ENCODE data around the gene FAM181A.

FAM181A gene

DNA sequence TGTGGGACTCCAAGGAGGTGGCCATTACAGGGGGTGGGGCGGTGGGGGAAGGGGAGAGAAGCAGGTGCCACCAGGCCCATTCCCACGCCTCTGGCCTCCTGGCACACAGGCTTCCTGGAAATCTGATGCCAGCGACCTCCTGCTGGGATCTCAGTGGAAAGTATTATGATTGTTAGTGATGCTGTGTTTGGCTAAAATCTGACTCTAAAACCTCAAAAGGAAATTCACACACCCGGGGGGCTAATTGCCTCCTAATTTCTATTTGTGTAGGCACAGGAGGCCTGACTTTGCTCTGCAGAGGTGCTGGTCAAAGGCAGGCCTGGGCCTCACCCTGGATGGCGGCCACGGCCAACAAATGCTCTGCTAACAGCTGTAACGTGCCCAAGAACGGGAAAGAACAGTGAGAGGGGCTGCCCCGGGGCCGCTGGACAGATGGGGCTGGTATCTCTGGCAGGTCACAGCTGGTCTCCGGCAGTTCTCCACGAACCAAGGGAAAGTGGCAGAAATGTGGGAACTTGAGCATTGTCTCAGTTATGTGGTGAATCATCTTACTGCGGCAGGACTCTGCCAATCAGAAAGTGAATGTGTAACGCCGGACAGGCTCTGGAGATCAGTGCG is 14.3 kb downstream of the FAM181A start:
- H3K9me3 ChIP-seq (ENCODE audit: insufficient read depth, low read depth, low read length): peaks cover 4% of the 10 kb centered on the region

DNA sequence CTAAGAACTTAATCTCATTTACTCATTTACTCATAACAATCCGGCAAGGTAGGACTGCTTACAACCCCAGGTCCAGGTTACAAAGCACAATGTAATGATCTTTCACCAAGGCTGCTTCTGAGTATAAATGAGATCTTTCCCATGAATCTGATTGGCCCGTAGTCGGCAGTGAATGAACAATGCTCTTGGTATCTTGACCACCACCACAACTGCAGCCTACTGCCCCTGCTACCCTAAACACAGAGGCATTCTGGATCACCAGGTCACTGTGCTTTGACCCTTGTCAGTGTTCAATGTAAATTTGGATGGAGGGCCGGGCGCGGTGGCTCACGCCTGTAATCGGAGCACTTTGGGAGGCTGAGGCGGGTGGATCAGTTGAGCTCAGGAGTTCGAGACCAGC is 15.9 kb downstream of the FAM181A start:
- no peak overlapping the region for H2BK120ac ChIP-seq (ENCODE audit: insufficient read depth, low read length, poor library complexity)
- peaks cover 9% of the 10 kb centered on the region for H3K9me3 ChIP-seq (ENCODE audit: insufficient read depth, low read depth, low read length)

More for the DNA sequence above, 14.3 kb downstream of the FAM181A start:
- H2AK5ac ChIP-seq (ENCODE audit: low read length): no peak overlapping the region
- no peak overlapping the region for H3K4ac ChIP-seq (ENCODE audit: low read depth, low read length)
- H3K18ac ChIP-seq (ENCODE audit: low read length): no peak overlapping the region
- H3K27me3 ChIP-seq (ENCODE audit: insufficient read depth, low read length): peaks cover 8% of the 10 kb centered on the region
- H2AFZ ChIP-seq (ENCODE audit: insufficient read depth, low read length, poor library complexity): no peak overlapping the region
- H3K9ac ChIP-seq (ENCODE audit: low read length): no peak overlapping the region
- DNase-seq: peak in 1 of 2 donors; percentile 25
- no peak overlapping the region for H3K27ac ChIP-seq (ENCODE audit: low read depth, low read length)
- no peak overlapping the region for H3K4me3 ChIP-seq (ENCODE audit: low read depth, low read length)
- no peaks in the 10 kb centered on the region for H3K79me1 ChIP-seq (ENCODE audit: low read length)
- no peaks in the 10 kb centered on the region for H3K79me2 ChIP-seq (ENCODE audit: control insufficient read depth, insufficient read depth, low read length, poor library complexity)
- no peak overlapping the region for H2BK120ac ChIP-seq (ENCODE audit: insufficient read depth, low read length, poor library complexity)
- no peak overlapping the region for H2BK12ac ChIP-seq (ENCODE audit: low read length)
- H3K4me2 ChIP-seq (ENCODE audit: low read length): no peak overlapping the region
- H3K23ac ChIP-seq (ENCODE audit: low read length): no peak overlapping the region
- H4K8ac ChIP-seq (ENCODE audit: low read depth, low read length): no peak overlapping the region
- WGBS (ENCODE audit: extremely low coverage, insufficient coverage, insufficient read length): no CpG with 5 or more reads among the region's 16 CpGs
- no peak overlapping the region for H4K91ac ChIP-seq (ENCODE audit: low read depth, low read length)
- H3K4me1 ChIP-seq (ENCODE audit: control insufficient read depth in 1 of 2, insufficient read depth in 2 of 2, low read length in 2 of 2): peaks cover 8 to 14% of the 10 kb centered on the region in 2 experiments
- no peak overlapping the region for H2BK5ac ChIP-seq (ENCODE audit: low read depth, low read length, poor library complexity)
- no peak overlapping the region for H3K14ac ChIP-seq (ENCODE audit: low read length)
- H3K36me3 ChIP-seq (ENCODE audit: control insufficient read depth in 1 of 2, insufficient read depth in 2 of 2, low read length in 2 of 2): no peaks in the 10 kb centered on the region
- H4K12ac ChIP-seq (ENCODE audit: low read depth, low read length): no peak overlapping the region

DNA sequence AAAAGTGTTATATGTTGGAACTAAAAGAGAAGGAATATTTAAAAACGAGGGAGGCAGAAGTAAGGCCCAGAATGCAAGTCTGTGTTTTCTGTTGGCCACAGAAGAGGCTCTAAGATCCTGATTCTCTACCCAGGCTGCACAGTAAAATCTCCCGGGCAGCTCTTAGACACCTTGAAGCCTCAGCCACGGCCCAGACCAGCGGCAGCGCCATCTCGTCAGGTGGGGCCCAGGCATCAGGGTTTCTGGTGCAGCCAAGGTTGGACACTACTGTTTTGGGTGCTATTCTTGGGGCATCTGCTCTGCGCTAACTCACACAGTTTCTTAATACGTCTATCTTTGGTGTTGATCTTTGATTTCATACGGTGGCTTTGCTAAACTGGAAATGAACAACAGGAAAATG is 16.8 kb downstream of the FAM181A start:
- no peak overlapping the region for H4K8ac ChIP-seq (ENCODE audit: low read depth, low read length)
- H3K36me3 ChIP-seq (ENCODE audit: control insufficient read depth in 1 of 2, insufficient read depth in 2 of 2, low read length in 2 of 2): no peaks in the 10 kb centered on the region
- no peak overlapping the region for H2AK5ac ChIP-seq (ENCODE audit: low read length)
- no peak overlapping the region for H4K12ac ChIP-seq (ENCODE audit: low read depth, low read length)
- H3K14ac ChIP-seq (ENCODE audit: low read length): no peak overlapping the region
- H3K9ac ChIP-seq (ENCODE audit: low read length): no peak overlapping the region
- H3K79me2 ChIP-seq (ENCODE audit: control insufficient read depth, insufficient read depth, low read length, poor library complexity): no peaks in the 10 kb centered on the region
- H4K91ac ChIP-seq (ENCODE audit: low read depth, low read length): no peak overlapping the region
- no peak overlapping the region for H2BK5ac ChIP-seq (ENCODE audit: low read depth, low read length, poor library complexity)
- peaks cover 4% of the 10 kb centered on the region for H3K27me3 ChIP-seq (ENCODE audit: insufficient read depth, low read length)
- H3K79me1 ChIP-seq (ENCODE audit: low read length): no peaks in the 10 kb centered on the region
- DNase-seq: no peak
- H3K18ac ChIP-seq (ENCODE audit: low read length): no peak overlapping the region
- no CpG with 5 or more reads among the region's 9 CpGs for WGBS (ENCODE audit: extremely low coverage, insufficient coverage, insufficient read length)
- H3K4me1 ChIP-seq (ENCODE audit: control insufficient read depth in 1 of 2, insufficient read depth in 2 of 2, low read length in 2 of 2): peaks cover 9 to 20% of the 10 kb centered on the region in 2 experiments
- no peak overlapping the region for H3K4me3 ChIP-seq (ENCODE audit: low read depth, low read length)
- H2AFZ ChIP-seq (ENCODE audit: insufficient read depth, low read length, poor library complexity): no peak overlapping the region
- H2BK12ac ChIP-seq (ENCODE audit: low read length): no peak overlapping the region
- H3K4ac ChIP-seq (ENCODE audit: low read depth, low read length): no peak overlapping the region
- no peak overlapping the region for H3K27ac ChIP-seq (ENCODE audit: low read depth, low read length)
- peaks cover 8% of the 10 kb centered on the region for H3K9me3 ChIP-seq (ENCODE audit: insufficient read depth, low read depth, low read length)
- H3K4me2 ChIP-seq (ENCODE audit: low read length): no peak overlapping the region
- H2BK120ac ChIP-seq (ENCODE audit: insufficient read depth, low read length, poor library complexity): no peak overlapping the region
- H3K23ac ChIP-seq (ENCODE audit: low read length): no peak overlapping the region

More for the DNA sequence above, 15.9 kb downstream of the FAM181A start:
- Histone ChIP-seq H2AFZ (ENCODE audit: insufficient read depth, low read length, poor library complexity) (no peak overlapping the region), H3K4me1 (ENCODE audit: control insufficient read depth in 1 of 2, insufficient read depth in 2 of 2, low read length in 2 of 2) (peaks cover 9 to 20% of the 10 kb centered on the region in 2 experiments), H3K14ac (ENCODE audit: low read length) (no peak overlapping the region), H2BK12ac (ENCODE audit: low read length) (no peak overlapping the region), H3K23ac (ENCODE audit: low read length) (no peak overlapping the region), H4K8ac (ENCODE audit: low read depth, low read length) (no peak overlapping the region), H3K36me3 (ENCODE audit: control insufficient read depth in 1 of 2, insufficient read depth in 2 of 2, low read length in 2 of 2) (no peaks in the 10 kb centered on the region), H3K4ac (ENCODE audit: low read depth, low read length) (no peak overlapping the region), H2AK5ac (ENCODE audit: low read length) (no peak overlapping the region), H3K18ac (ENCODE audit: low read length) (no peak overlapping the region), H4K12ac (ENCODE audit: low read depth, low read length) (no peak overlapping the region), H3K4me2 (ENCODE audit: low read length) (no peak overlapping the region), H2BK5ac (ENCODE audit: low read depth, low read length, poor library complexity) (no peak overlapping the region), H3K4me3 (ENCODE audit: low read depth, low read length) (no peak overlapping the region), H3K27ac (ENCODE audit: low read depth, low read length) (no peak overlapping the region), H3K79me1 (ENCODE audit: low read length) (no peaks in the 10 kb centered on the region), H3K9ac (ENCODE audit: low read length) (no peak overlapping the region), H4K91ac (ENCODE audit: low read depth, low read length) (no peak overlapping the region), H3K27me3 (ENCODE audit: insufficient read depth, low read length) (peaks cover 8% of the 10 kb centered on the region), H3K79me2 (ENCODE audit: control insufficient read depth, insufficient read depth, low read length, poor library complexity) (no peaks in the 10 kb centered on the region)
- WGBS (ENCODE audit: extremely low coverage, insufficient coverage, insufficient read length): no CpG with 5 or more reads among the region's 10 CpGs
- DNase-seq: no peak

GRCh38 chr14:93944348-93945069 is 17.4 kb downstream of the FAM181A start:
- Histone ChIP-seq H4K12ac (ENCODE audit: low read depth, low read length) (no peak overlapping the region), H3K27me3 (ENCODE audit: insufficient read depth, low read length) (no peaks in the 10 kb centered on the region), H3K4ac (ENCODE audit: low read depth, low read length) (no peak overlapping the region), H4K91ac (ENCODE audit: low read depth, low read length) (peak overlapping the region; percentile 40), H3K79me2 (ENCODE audit: control insufficient read depth, insufficient read depth, low read length, poor library complexity) (no peaks in the 10 kb centered on the region), H3K27ac (ENCODE audit: low read depth, low read length) (no peak overlapping the region), H3K9ac (ENCODE audit: low read length) (no peak overlapping the region), H3K18ac (ENCODE audit: low read length) (no peak overlapping the region), H3K4me1 (ENCODE audit: control insufficient read depth in 1 of 2, insufficient read depth in 2 of 2, low read length in 2 of 2) (peaks cover 6 to 14% of the 10 kb centered on the region in 2 experiments), H2AK5ac (ENCODE audit: low read length) (no peak overlapping the region), H3K14ac (ENCODE audit: low read length) (no peak overlapping the region), H3K4me2 (ENCODE audit: low read length) (no peak overlapping the region), H3K23ac (ENCODE audit: low read length) (no peak overlapping the region), H4K8ac (ENCODE audit: low read depth, low read length) (no peak overlapping the region), H3K36me3 (ENCODE audit: control insufficient read depth in 1 of 2, insufficient read depth in 2 of 2, low read length in 2 of 2) (no peaks in the 10 kb centered on the region), H2BK12ac (ENCODE audit: low read length) (no peak overlapping the region), H2AFZ (ENCODE audit: insufficient read depth, low read length, poor library complexity) (no peak overlapping the region), H3K4me3 (ENCODE audit: low read depth, low read length) (no peak overlapping the region), H3K79me1 (ENCODE audit: low read length) (no peaks in the 10 kb centered on the region), H3K9me3 (ENCODE audit: insufficient read depth, low read depth, low read length) (peaks cover 5% of the 10 kb centered on the region), H2BK5ac (ENCODE audit: low read depth, low read length, poor library complexity) (no peak overlapping the region), H2BK120ac (ENCODE audit: insufficient read depth, low read length, poor library complexity) (no peak overlapping the region)
- no peak for DNase-seq
- no CpG with 5 or more reads among the region's 16 CpGs for WGBS (ENCODE audit: extremely low coverage, insufficient coverage, insufficient read length)

Data from trophoblast cell (in vitro differentiated cells and primary cell).